K562 (cell line): Measurements from ENCODE around the gene HPCAL1. TPM values are rescaled to one million over a fixed set of nuclear protein-coding genes. Genes with fewer than 3 reads are reported as not detected.

ENCODE experiments used
- ATAC-seq: fragments of 200-7000 bp; cut with Tn5 transposase; 3 replicates; pipeline ENCODE4 v1.9.1; 2020; ENCODE audit warnings: moderate library complexity
- BruUV-seq: library from RNA; stranded (reverse); fragments of 400-500 nt; replicated peaks from 2 replicates; lab custom pipeline; 2021; lab: Mats Ljungman, UMichigan
- CTCF ChIA-PET: fragments of 300-600 bp; formaldehyde crosslinking; extraction: SDS; loops from one replicate; lab custom pipeline; 2021; ENCODE audit warnings: low intra/inter-chr PET ratio; lab: Yijun Ruan, JAX
- POLR2A ChIA-PET: fragments of 300-600, 350-650 bp; sonication (Branson Sonifier 250); formaldehyde crosslinking; extraction: SDS; loops from one replicate; lab custom pipeline; 2021; ENCODE audit warnings: antibody characterized with exemption, inconsistent platforms; lab: Yijun Ruan, JAX
- DNase-seq, 4 experiments: peaks; one replicate each; pipeline versions ENCODE4 v3.0.0 to v3.0.0-alpha.2; 2011 to 2018; ENCODE audit warnings: low spot score in 3 of 4, mixed read lengths in 3 of 4; ENCODE audit errors: extremely low read depth in 1 of 4
- FAIRE-seq: peaks from 2 replicates; lab custom pipeline; 2011; peaks lifted over from hg19 to GRCh38; lab: Jason Lieb, UNC
- H2AFZ ChIP-seq: 2 replicates; pipeline ENCODE4 v1.6.0; 2011; ENCODE audit warnings: low read depth, low read length, control low read depth, inconsistent platforms
- H3K27ac ChIP-seq: fragments of 200-600 bp; 3 replicates; pipeline ENCODE4 v1.8.0; 2011; ENCODE audit warnings: low read depth, mild to moderate bottlenecking, control low read depth, inconsistent platforms, low read length, moderate library complexity, mixed read lengths; ENCODE audit errors: extremely low read depth
- H3K27me3 ChIP-seq, 2 experiments: fragments of 300-600 bp in 1 of 2; 2 replicates in 1 of 2; 3 replicates in 1 of 2; pipeline versions ENCODE4 v1.6.0 to v1.8.0; 2011; ENCODE audit warnings: inconsistent platforms in 2 of 2, low read length in 2 of 2, mild to moderate bottlenecking in 1 of 2, mixed read lengths in 1 of 2, moderate library complexity in 1 of 2; ENCODE audit not compliant: control insufficient read depth in 2 of 2, insufficient read depth in 2 of 2
- H3K36me3 ChIP-seq: fragments of 300-600 bp; 3 replicates; pipeline ENCODE4 v1.8.0; 2011; ENCODE audit warnings: mild to moderate bottlenecking, low read length, inconsistent platforms; ENCODE audit not compliant: control insufficient read depth, insufficient read depth
- H3K4me1 ChIP-seq, 2 experiments: fragments of 200-600 bp in 1 of 2; replicated peaks in 1 of 2; 2 replicates in 1 of 2; 3 replicates in 1 of 2; pipeline versions ENCODE4 v1.5.1 to v1.8.0; 2011; ENCODE audit warnings: inconsistent platforms in 2 of 2, low read length in 2 of 2, mild to moderate bottlenecking in 1 of 2, mixed read lengths in 1 of 2, moderate library complexity in 1 of 2; ENCODE audit not compliant: control insufficient read depth in 2 of 2, insufficient read depth in 2 of 2
- H3K4me2 ChIP-seq: 2 replicates; pipeline ENCODE4 v1.6.1; 2011; ENCODE audit warnings: low read length, control low read depth, inconsistent platforms, mixed read lengths; ENCODE audit not compliant: insufficient read depth
- H3K4me3 ChIP-seq: fragments of 200-600 bp; sonication (generic), shearing (Covaris generic); 2 replicates; pipeline ENCODE4 v1.5.1; 2016; ENCODE audit warnings: control low read depth, inconsistent platforms
- H3K79me2 ChIP-seq: fragments of 200-600 bp; 3 replicates; pipeline ENCODE4 v1.8.0; 2011; ENCODE audit warnings: low read length, inconsistent platforms; ENCODE audit not compliant: control insufficient read depth, insufficient read depth
- H3K9ac ChIP-seq, 2 experiments: 2 replicates each; pipeline versions ENCODE4 v1.6.0 to v1.6.1; 2011; ENCODE audit warnings: low read depth in 2 of 2, low read length in 2 of 2, control low read depth in 1 of 2, inconsistent platforms in 1 of 2, mild to moderate bottlenecking in 1 of 2, mixed read lengths in 1 of 2; ENCODE audit not compliant: insufficient read depth in 1 of 2
- H3K9me1 ChIP-seq: one replicate; pipeline ENCODE4 v1.6.0; 2011; ENCODE audit warnings: inconsistent platforms, mild to moderate bottlenecking, low read length, moderate library complexity; ENCODE audit not compliant: control insufficient read depth, insufficient read depth
- H3K9me3 ChIP-seq: replicated peaks from 2 replicates; pipeline ENCODE4 v1.5.1; 2011; ENCODE audit warnings: low read depth, low read length, inconsistent platforms; ENCODE audit not compliant: control insufficient read depth, insufficient read depth
- H4K20me1 ChIP-seq: replicated peaks from 2 replicates; pipeline ENCODE4 v1.6.1; 2011; ENCODE audit warnings: low read length, inconsistent platforms, mixed read lengths; ENCODE audit not compliant: control insufficient read depth, insufficient read depth
- BACH1 ChIP-seq: fragments of 200-800 bp; sonication (Bioruptor generic); IDR thresholded peaks from 2 replicates; pipeline ENCODE4 v1.6.1; 2016; ENCODE audit warnings: missing genetic modification characterization, missing compliant biosample characterization
- CBX2 ChIP-seq: fragments of 200-600 bp; sonication (generic); IDR thresholded peaks from one replicate; pipeline ENCODE4 v1.6.1; 2012; ENCODE audit warnings: mild to moderate bottlenecking, low read length, inconsistent platforms; ENCODE audit not compliant: insufficient read depth, poor library complexity, severe bottlenecking
- EP400 ChIP-seq: fragments of 450-650 bp; IDR thresholded peaks from 2 replicates; pipeline ENCODE4 v1.6.1; 2017; ENCODE audit warnings: antibody characterized with exemption, mild to moderate bottlenecking, moderate library complexity
- MAFF ChIP-seq: IDR thresholded peaks from 2 replicates; pipeline ENCODE4 v1.6.1; 2012; ENCODE audit warnings: low read length, improper control_type of control experiment
- NFRKB ChIP-seq: fragments of 450-650 bp; IDR thresholded peaks from 2 replicates; pipeline ENCODE4 v1.6.1; 2016; ENCODE audit warnings: low read depth
- PURB ChIP-seq: sonication (generic); formaldehyde crosslinking; IDR thresholded peaks from 2 replicates; pipeline ENCODE4 v1.9.0; 2021; ENCODE audit warnings: low read depth, mild to moderate bottlenecking, missing genetic modification reagents
- SRSF1 ChIP-seq: fragments of 200-400 bp; formaldehyde crosslinking; IDR thresholded peaks from 2 replicates; pipeline ENCODE4 v1.6.1; 2017; ENCODE audit warnings: mild to moderate bottlenecking, low read depth, low read length, moderate library complexity
- ZNF347 ChIP-seq: fragments of 450-650 bp; formaldehyde crosslinking; IDR thresholded peaks from 2 replicates; pipeline ENCODE4 v1.4.0; 2020; ENCODE audit warnings: low read depth, mild to moderate bottlenecking, moderate library complexity
- ZNF561 ChIP-seq: fragments of 450-650 bp; formaldehyde crosslinking; conservative IDR thresholded peaks from 2 replicates; pipeline ENCODE4 v1.4.0; 2020; ENCODE audit warnings: mild to moderate bottlenecking, moderate library complexity
- WGBS: fragments of 100-300 bp; shearing (Covaris generic); methylation state at CpG from one replicate; pipeline ENCODE4 v1.1.6; 2016; ENCODE audit warnings: low coverage, mixed read lengths; ENCODE audit not compliant: insufficient coverage; ENCODE audit errors: missing lambda C conversion rate; 5-methylcytosine and 5-hydroxymethylcytosine counted together
- in situ Hi-C: fragments of 300-500 bp; cut with MboI; formaldehyde crosslinking; loops from 4 replicates; pipeline ENCODE4 v1.15.0; 2018; ENCODE audit warnings: inconsistent platforms, mixed read lengths
- intact Hi-C: fragments of 100-400 bp; cut with micrococcal nuclease; formaldehyde crosslinking; loops from 2 replicates; pipeline ENCODE4 v1.14.2; 2022
- polyA plus RNA-seq, 8 experiments: library from polyadenylated mRNA; depleted of rRNA in 4 of 8; stranded (reverse) in 5 of 8; unstranded in 3 of 8; fragments of >200 nt; fragmentation: Nextera tagmentation in 2 of 8; fragmentation: Illumina TruSeq in 1 of 8; extraction: Ambion mirVana in 2 of 8; extraction: Trizol in 1 of 8; gene quantifications; 2 replicates each; pipeline versions ENCODE4 v1.2.1 to v1.2.3, GENCODE V29; 2011 to 2014; ENCODE audit warnings: inconsistent platforms in 1 of 8, missing spikeins in 1 of 8
- total RNA-seq, 7 experiments: library from RNA; depleted of rRNA in 6 of 7; stranded (reverse); fragments of >200 nt in 6 of 7; fragmentation: Illumina TruSeq in 2 of 7; extraction: Trizol in 2 of 7; gene quantifications; 2 replicates each; pipeline versions ENCODE4 v1.2.1 to v1.2.3, GENCODE V29; 2011 to 2021; ENCODE audit warnings: low replicate concordance in 1 of 7
- TF ChIP-seq, protein P1 (sequence below): fragments of 450-650 bp; conservative IDR thresholded peaks from 2 replicates; pipeline ENCODE4 v1.6.1; 2016; ENCODE audit warnings: missing genetic modification characterization, low read depth, mild to moderate bottlenecking, control low read depth, missing compliant biosample characterization

HPCAL1 gene
- total and polyA plus RNA-seq, 9 of the 15 experiments (the other 6 are each of a cell fraction or from before 2014, with no cell fraction given) = 2.7 to 65.5 (median 23.9) TPM

DNA sequence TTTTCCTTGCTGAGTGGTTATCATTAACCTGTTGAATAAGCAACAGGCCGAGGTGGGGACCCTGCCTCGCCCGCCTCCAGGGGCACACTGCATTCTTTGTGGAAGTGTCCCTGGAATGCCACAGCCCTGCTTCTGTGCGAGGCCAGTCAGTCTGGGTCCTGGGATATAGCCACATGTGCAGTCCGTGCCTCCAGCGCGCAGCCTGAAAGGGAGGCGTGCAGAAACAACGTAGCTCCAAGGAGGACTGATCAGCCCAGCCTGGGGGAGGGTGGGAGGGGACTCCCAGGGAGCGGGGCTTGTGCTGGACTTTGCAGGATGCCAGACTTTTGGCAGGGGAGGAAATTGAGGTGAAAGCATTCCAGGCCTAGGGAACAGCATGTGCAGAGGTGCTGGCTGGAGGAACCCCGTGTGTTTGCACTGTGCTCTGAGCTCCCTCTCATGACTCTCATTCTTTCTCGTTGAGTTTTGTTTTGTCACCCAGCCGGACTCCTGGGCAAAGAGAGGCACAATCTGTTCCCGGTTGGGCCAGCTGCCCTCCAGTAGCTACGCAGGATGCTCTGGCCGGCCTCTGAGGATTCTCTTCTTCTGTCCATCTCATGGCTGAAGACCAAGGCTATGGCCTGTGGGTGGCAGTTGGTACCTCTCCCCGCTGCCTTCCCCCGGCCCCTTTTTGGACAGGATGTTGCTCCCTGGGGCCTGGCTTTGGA is 39.7 kb downstream of the HPCAL1 start:
- Histone ChIP-seq H3K9me1 (no peaks in the 10 kb centered on the region), H3K27ac (no peak overlapping the region), H3K4me3 (no peak overlapping the region), H3K79me2 (peaks cover 91% of the 10 kb centered on the region), H3K9me3 (no peaks in the 10 kb centered on the region), H3K27me3 (no peaks in the 10 kb centered on the region), H3K36me3 (peaks cover 5% of the 10 kb centered on the region; the same call in 1 of the 3 replicates), H3K4me2 (no peak overlapping the region), H3K4me1 (peaks cover 54 to 72% of the 10 kb centered on the region in 2 experiments; a peak in 4 of 5 replicates), H4K20me1 (peaks cover 9% of the 10 kb centered on the region; the same call in 1 of the 2 replicates), H3K9ac (peak overlapping the region in 1 of 2 experiments; percentile 57; a peak in 2 of 4 replicates), H2AFZ (no peak overlapping the region)
- TF ChIP-seq PURB (CRISPR knock-in tag) (no peak), EP400 (no peak), ZNF347 (no peak)
- CTCF ChIA-PET = no interaction called here
- peak; percentile 13 for ATAC-seq
- DNase-seq = no peak
- no TSS peak for BruUV-seq
- intact Hi-C loops (no loop called here), in situ Hi-C loops (no loop called here)
- 76% methylated on average over 18 of the region's 18 CpGs for WGBS
- POLR2A ChIA-PET = interaction anchor here (0.9 to 1.5 kb wide), 4 partner anchors 9 to 42 kb away, joined by 3 to 4 read pairs (median 4); no protein-coding TSS in a partner anchor
- no peak for FAIRE-seq

DNA sequence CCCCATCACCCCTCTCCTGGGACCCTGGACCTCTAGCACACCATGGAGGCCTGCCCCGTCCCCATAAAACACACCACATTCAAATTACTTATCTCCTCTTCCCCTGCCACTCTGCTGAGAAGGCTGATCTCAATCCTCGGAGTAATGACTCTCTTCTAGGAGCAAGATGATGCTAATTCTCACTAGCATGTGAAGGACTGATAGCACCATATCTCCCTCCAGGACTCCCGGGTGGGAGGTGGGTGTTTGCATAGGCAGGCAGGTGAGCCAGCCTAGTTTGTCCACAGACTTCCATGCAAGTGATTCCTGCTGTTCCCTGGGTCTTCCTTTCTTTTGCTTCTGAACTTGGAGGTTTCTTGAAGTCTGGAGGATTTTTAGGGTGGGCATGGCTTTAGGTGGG is 40.5 kb downstream of the HPCAL1 start:
- no TSS peak for BruUV-seq
- Histone ChIP-seq H2AFZ (no peak overlapping the region), H3K9ac (no peak overlapping the region; a peak in 1 of 4 replicates), H3K27me3 (no peaks in the 10 kb centered on the region), H3K4me3 (no peak overlapping the region), H3K4me2 (peak overlapping the region; percentile 33), H3K4me1 (peaks cover 58 to 70% of the 10 kb centered on the region in 2 experiments; a peak in 4 of 5 replicates), H3K79me2 (peaks cover 89% of the 10 kb centered on the region), H3K27ac (no peak overlapping the region), H3K9me1 (peaks cover 4% of the 10 kb centered on the region), H4K20me1 (peaks cover 12% of the 10 kb centered on the region), H3K36me3 (peaks cover 5% of the 10 kb centered on the region; the same call in 1 of the 3 replicates), H3K9me3 (no peaks in the 10 kb centered on the region)
- ChIA-PET CTCF (no interaction called here), POLR2A (interaction anchor here (1.5 kb wide), 1 partner anchor 10 kb away, joined by 4 read pairs; no protein-coding TSS in a partner anchor)
- in situ Hi-C loops = no loop called here
- intact Hi-C loops = no loop called here
- ATAC-seq (peak; percentile 67), FAIRE-seq (peak; percentile 92), DNase-seq (peak; percentile 62 to 78 (median 70))
- 0% methylated on average over 3 of the region's 3 CpGs for WGBS
- no peak for TF ChIP-seq MAFF
- no peak for TF ChIP-seq ZNF561 (CRISPR knock-in tag)
- TF ChIP-seq, protein P1, sequence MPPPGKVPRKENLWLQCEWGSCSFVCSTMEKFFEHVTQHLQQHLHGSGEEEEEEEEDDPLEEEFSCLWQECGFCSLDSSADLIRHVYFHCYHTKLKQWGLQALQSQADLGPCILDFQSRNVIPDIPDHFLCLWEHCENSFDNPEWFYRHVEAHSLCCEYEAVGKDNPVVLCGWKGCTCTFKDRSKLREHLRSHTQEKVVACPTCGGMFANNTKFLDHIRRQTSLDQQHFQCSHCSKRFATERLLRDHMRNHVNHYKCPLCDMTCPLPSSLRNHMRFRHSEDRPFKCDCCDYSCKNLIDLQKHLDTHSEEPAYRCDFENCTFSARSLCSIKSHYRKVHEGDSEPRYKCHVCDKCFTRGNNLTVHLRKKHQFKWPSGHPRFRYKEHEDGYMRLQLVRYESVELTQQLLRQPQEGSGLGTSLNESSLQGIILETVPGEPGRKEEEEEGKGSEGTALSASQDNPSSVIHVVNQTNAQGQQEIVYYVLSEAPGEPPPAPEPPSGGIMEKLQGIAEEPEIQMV (tag) = no peak
- TF ChIP-seq CBX2 = no peak
- no peak for TF ChIP-seq NFRKB
- no peak for TF ChIP-seq SRSF1
- no peak for TF ChIP-seq BACH1 (tag)
